Lower lobe of right lung (tissue), 2 donors: ENCODE data around the gene CBARP. TPM values are rescaled to one million over a fixed set of nuclear protein-coding genes. Genes with fewer than 3 reads are reported as not detected.
"Not testable (repeated sequence)": the region's sequence is repeated elsewhere in the genome, so short reads cannot be mapped to it uniquely, and the experiment has no call there.

Experiments
- ATAC-seq, 2 donors: fragments of 200-7000 bp; cut with Tn5 transposase; one replicate each; pipeline ENCODE4 v1.9.1; 2020 to 2022; ENCODE audit warnings: mild to moderate bottlenecking in 2 of 2, moderate library complexity in 2 of 2
- DNase-seq: peaks from one replicate; pipeline ENCODE4 v3.0.0-alpha.2; 2020
- H3K27ac ChIP-seq: fragments of 200-600 bp; one replicate; pipeline ENCODE4 v1.8.0; 2022
- H3K27me3 ChIP-seq: fragments of 200-600 bp; one replicate; pipeline ENCODE4 v1.8.0; 2022; ENCODE audit warnings: low read depth
- H3K36me3 ChIP-seq: fragments of 200-600 bp; one replicate; pipeline ENCODE4 v1.8.0; 2022; ENCODE audit warnings: mild to moderate bottlenecking
- H3K4me1 ChIP-seq: fragments of 200-600 bp; one replicate; pipeline ENCODE4 v1.8.0; 2022
- H3K4me3 ChIP-seq: fragments of 200-600 bp; one replicate; pipeline ENCODE4 v1.8.0; 2022; ENCODE audit warnings: mild to moderate bottlenecking
- H3K9me3 ChIP-seq: fragments of 200-600 bp; one replicate; pipeline ENCODE4 v1.8.0; 2022
- intact Hi-C: fragments of 100-400 bp; cut with DNase I; formaldehyde crosslinking; loops from one replicate; pipeline ENCODE4 v1.11.0; 2022
- total RNA-seq: library from RNA; stranded (reverse); fragmentation: NEBNext Ultra II Directional; extraction: Animal tissue kit (Norgen Biotek cat#: 25700); gene quantifications from one replicate; pipeline ENCODE4 v1.2.1, GENCODE V29; 2021
- TF ChIP-seq, protein P1 (sequence below): fragments of 200-600 bp; IDR thresholded peaks from one replicate; pipeline ENCODE4 v1.8.0; 2022; ENCODE audit warnings: antibody characterized with exemption, mild to moderate bottlenecking
- donor health status: DM: no; HTN: yes; CAD: no; lungs with severe emphysema.

The CBARP gene
- total RNA-seq, 1 donor from 2014 or later: 0.41 TPM

- Histone ChIP-seq H3K27ac (peak within 1 kb of the TSS; percentile 79), H3K27me3 (no peaks in the 10 kb centered on the region), H3K9me3 (no peaks in the 10 kb centered on the region), H3K36me3 (peaks cover 8% of the 10 kb centered on the region), H3K4me1 (peaks cover 59% of the 10 kb centered on the region), H3K4me3 (peak within 1 kb of the TSS; percentile 80)
- intact Hi-C loops: no loop called here
- ATAC-seq: peak; percentile 97
- TF ChIP-seq, protein P1, sequence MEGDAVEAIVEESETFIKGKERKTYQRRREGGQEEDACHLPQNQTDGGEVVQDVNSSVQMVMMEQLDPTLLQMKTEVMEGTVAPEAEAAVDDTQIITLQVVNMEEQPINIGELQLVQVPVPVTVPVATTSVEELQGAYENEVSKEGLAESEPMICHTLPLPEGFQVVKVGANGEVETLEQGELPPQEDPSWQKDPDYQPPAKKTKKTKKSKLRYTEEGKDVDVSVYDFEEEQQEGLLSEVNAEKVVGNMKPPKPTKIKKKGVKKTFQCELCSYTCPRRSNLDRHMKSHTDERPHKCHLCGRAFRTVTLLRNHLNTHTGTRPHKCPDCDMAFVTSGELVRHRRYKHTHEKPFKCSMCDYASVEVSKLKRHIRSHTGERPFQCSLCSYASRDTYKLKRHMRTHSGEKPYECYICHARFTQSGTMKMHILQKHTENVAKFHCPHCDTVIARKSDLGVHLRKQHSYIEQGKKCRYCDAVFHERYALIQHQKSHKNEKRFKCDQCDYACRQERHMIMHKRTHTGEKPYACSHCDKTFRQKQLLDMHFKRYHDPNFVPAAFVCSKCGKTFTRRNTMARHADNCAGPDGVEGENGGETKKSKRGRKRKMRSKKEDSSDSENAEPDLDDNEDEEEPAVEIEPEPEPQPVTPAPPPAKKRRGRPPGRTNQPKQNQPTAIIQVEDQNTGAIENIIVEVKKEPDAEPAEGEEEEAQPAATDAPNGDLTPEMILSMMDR: no peak
- peak; percentile 99 for DNase-seq
Measured at GRCh38 chr19:1205114-1206099, 32.4 kb downstream of the CBARP start, which contains the start of gene STK11. STK11 (plus strand) TSS chr19:1205778; CDS start chr19:1206914, 1,136 bp downstream.

DNA sequence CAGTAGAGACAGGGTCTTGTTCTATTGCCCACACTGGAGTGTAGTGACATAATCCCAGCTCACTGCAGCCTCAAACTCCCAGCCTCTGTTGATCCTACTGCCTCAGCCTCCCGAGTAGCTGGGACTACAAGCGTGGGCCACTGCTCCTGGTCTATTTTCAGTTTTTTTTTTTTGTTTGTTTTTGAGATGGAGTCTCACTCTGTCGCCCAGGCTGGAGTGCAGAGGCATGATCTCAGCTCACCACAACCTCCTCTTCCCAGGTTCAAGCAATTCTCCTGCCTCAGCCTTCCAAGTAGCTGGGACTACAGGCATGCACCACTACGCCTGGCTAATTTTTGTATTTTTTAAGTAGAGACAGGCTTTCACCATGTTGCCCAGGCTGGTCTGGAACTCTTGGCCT lies 37.2 kb downstream of the CBARP start:
- peaks cover 19% of the 10 kb centered on the region for H3K4me1 ChIP-seq
- H3K27me3 ChIP-seq, ATAC-seq, H3K27ac ChIP-seq, intact Hi-C loops, DNase-seq, H3K9me3 ChIP-seq, H3K4me3 ChIP-seq, H3K36me3 ChIP-seq: not testable (repeated sequence)

DNA sequence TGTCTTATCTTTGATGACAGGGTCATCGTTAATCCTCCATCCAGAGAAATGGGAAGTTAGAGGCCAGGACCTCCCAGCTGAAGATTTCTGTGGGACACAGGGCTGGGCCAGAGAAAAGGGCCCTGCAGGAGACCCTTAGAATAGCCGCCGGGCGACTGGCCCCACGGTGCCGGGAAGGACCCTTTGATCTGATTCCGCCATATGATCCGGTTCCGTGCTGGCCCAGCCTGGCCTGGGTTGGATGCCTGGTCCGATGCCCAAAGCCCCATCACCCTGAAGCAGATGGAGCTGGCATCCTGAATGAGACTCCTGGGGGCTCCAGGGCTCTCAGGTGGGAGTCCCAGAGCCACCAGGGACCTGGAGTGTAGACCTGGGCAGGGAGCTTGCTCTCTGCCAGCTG lies 38.3 kb downstream of the CBARP start:
- intact Hi-C loops: no loop called here
- no peak for ATAC-seq
- Histone ChIP-seq H3K36me3 (no peaks in the 10 kb centered on the region), H3K4me1 (peaks cover 11% of the 10 kb centered on the region), H3K9me3 (no peaks in the 10 kb centered on the region), H3K27ac (no peak overlapping the region), H3K27me3 (no peaks in the 10 kb centered on the region), H3K4me3 (no peak overlapping the region)
- TF ChIP-seq, protein P1: no peak
- DNase-seq: no peak

DNA sequence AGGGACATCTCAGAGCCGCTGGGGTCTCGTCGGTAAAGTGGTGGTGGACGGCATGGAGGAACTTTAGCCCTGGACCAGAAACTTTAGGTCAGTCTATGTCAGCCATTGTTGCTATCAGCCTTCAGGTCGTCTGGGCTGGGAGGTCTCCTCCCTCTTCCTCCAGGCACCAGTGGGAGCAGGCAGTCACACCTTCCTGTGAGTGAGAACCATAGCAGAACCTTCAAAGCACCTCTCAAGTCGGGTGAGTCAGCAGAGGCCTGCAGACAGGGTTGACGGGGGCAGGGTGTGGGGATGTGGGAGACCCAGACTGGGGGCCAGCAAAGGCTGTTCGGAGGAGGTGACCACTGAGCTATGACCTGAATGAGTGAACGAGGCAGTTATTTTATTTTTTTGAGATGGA lies 48.4 kb downstream of the CBARP start:
- DNase-seq (no peak), ATAC-seq (peak; percentile 77 to 78)
- H3K27ac ChIP-seq: no peak overlapping the region
- H3K27me3 ChIP-seq: no peaks in the 10 kb centered on the region
- H3K4me1 ChIP-seq: peaks cover 3% of the 10 kb centered on the region
- intact Hi-C loops: no loop called here
- H3K4me3 ChIP-seq: no peak overlapping the region
- no peaks in the 10 kb centered on the region for H3K9me3 ChIP-seq
- no peaks in the 10 kb centered on the region for H3K36me3 ChIP-seq
- TF ChIP-seq, protein P1: no peak

DNA sequence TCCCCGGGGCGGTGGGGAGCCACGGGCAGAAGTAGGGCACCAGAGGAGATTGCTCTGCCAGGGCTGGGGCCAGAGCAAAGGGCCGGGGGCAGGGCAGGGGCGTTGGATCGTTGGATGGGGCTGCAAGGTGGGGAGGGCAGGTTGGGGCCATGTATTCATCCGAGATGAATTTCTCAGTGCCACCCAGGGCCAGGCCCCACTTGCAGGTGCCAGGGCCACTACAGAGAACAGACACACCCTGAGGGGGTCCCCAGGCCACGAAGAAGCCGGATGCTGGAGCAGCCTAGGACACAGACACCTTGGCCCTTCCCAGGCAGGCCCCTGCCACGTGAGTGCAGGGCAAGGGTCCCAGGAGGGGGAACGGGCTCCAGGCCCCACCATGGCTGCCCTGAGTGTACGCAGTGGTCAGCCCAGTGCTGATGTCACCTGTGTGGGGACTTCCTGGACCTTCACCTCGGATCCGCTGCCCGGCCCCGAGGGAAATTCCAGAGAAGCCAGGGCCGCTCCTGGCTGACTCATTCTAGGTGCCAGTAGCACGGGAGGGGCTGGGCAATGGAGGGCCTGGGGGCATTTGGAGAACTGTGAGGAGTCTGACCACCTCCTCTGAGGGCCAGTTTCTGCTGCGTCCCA lies 54.1 kb downstream of the CBARP start:
- DNase-seq (peak; percentile 74), ATAC-seq (peak; percentile 70 to 76)
- H3K27ac ChIP-seq: peak overlapping the region; percentile 75
- TF ChIP-seq, protein P1: no peak
- peaks cover 26% of the 10 kb centered on the region for H3K4me1 ChIP-seq
- intact Hi-C loops: no loop called here
- no peak overlapping the region for H3K4me3 ChIP-seq
- no peaks in the 10 kb centered on the region for H3K27me3 ChIP-seq
- H3K36me3 ChIP-seq: no peaks in the 10 kb centered on the region
- H3K9me3 ChIP-seq: no peaks in the 10 kb centered on the region
